ENCODE results near the gene CHD9.

DNA sequence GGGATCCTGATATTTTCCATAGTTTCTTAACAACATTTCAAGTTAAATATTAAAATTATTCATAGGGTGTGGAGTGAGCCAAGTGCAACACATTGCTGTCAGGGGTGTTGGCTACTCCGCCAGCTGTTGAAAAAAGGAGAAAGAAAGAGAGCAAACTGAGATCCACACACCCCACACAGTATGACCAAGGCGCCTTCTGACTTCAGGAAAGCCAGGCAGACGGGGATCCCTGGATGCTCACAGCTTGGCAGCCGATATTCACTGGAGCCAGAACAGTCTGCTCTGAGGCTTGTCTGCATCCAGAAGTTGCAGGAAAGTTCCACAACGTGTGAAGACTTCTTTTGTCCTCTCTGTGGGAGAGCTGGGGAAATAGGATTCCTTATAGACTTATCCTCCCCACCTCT lies 11.4 kb upstream of the CHD9 start:
- no peak for TF ChIP-seq CTCF (IDR thresholded peaks at IDR 0.05)
- TF ChIP-seq POLR2A (IDR thresholded peaks at IDR 0.05) = no peak

Data from thyroid gland (tissue), 4 donors.